CD4-positive, alpha-beta T cell treated with Interferon alpha-2 for 1 hour (primary cell): ENCODE measurements around the gene SPINK8.
"Not testable (repeated sequence)": the region's sequence is repeated elsewhere in the genome, so short reads cannot be mapped to it uniquely, and the experiment has no call there.

ENCODE experiments used
- DNase-seq, 2 donors: peaks; one replicate each; pipeline ENCODE4 v3.0.0-alpha.2; 2020 to 2022

Gene SPINK8

DNA sequence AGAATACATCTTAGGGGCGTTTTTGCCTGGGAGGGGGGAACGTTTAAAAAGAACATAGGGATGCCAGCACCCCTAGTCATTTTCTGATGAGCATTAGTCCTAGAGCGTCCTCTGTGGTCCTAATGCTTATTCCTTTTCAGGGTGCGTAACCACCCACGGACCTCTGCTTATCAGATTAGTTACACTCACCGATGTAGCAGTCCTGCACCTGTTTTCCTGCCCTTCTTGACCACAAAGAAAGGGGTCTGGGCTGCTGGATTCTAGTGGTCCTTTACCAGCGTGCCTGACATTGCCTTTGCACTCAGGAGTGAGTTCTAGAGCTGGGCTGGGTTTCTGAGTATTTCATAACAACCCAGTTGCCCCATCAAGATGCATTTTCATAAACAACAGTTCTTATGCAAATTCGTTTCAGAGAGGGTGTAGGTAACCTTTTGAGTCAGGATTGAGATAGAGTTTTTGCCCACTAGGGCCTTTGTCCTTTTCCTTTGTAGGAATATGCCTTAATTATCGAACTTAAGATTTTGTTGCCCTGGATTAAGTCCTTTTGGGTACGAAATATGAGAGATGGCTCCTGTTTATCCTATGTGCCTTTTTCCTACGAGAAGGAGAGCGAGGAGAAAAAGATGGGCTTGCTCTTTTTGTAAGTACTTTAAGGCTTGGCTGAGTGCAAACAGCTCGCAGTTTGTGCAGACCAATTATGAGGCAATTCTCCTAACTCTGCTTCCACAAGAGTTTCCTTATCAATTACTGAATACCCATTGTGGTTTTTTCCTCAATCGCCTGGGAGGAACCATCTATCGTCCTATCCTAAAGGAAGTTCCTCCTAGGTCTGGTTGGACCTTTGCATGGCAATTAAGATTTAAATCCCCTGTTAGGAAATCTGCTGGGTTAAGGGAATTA lies at the start of gene SPINK8:
Gene SPINK8, minus strand, starts transcription at position 316 of the 900 bp plus-strand sequence. CDS start 5,320 bp downstream, outside the sequence.
- DNase-seq = not testable (repeated sequence)

DNA sequence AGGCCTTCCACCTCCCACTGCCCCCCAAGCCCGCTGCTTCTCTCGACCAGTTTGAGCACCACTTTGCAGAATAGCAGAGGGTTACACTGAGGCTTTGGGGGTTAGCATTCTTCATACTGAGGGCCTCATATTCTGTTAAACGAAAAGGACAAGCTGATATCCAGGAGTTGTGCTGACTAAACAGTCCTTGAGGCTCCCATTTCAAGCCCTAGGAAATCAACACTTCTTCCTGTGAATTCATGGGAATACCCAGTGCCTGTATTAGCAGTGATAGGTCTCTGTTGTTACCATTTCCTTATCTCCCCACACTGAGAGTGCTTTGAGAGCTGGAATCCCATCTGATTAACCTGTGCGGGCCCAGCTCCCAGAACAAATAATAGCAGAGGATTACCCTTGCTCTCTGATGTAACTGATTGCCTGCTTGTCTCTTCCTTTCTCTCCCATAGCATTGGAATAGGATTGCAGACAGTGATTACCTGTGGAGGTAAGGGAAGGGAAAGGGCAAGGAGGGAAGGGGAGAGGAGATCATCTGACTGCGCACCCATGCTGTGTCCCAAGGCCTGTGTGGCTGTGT lies 39.5 kb upstream of the SPINK8 start:
- no peak for DNase-seq

- no peak for DNase-seq
Measured at GRCh38 chr3:48372377-48372770, 38.9 kb upstream of the SPINK8 start.

DNA sequence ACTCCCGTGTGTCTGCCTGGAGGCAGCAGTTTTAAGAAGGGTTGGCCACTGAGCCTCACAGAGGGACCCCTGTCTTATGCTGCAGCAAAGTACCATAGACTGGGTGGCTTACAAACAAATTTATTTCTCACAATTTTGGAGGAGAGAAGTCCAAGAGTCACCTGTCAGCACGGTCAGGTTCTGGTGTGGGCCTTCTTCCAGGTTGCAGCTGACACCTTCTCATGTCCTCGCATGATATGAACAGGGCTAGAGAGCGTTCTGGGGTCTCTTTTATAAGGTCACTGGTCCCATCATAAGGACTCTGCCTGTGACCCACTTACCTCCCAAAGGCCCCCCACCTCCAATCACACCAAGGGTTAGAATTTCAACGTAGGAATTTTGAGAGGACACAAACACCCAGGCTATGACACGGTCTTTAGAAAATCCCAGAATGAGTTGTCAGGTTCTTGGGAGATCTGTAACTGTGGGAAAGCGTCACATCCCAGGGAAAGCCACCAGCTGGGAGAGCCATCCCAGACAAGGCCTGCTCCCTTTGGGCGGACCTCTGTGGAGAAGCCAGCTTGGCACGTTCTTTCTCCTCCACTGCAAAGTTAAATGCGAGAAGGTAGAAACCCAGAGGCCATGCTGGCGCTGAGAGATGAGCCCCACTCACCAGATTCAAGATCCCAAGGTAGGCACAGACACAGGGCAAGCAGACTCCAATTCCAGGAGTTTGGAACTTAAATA lies 38.4 kb upstream of the SPINK8 start, which contains the start of gene FBXW12:
Gene FBXW12, plus strand, starts transcription at position 569 of the 726 bp plus-strand sequence. CDS start 549 bp downstream, outside the sequence.
- DNase-seq = no peak

GRCh38 chr3:48370333-48370713 lies 36.9 kb upstream of the SPINK8 start:
- DNase-seq = no peak

GRCh38 chr3:48369693-48370332 lies 36.4 kb upstream of the SPINK8 start:
- no peak for DNase-seq

DNA sequence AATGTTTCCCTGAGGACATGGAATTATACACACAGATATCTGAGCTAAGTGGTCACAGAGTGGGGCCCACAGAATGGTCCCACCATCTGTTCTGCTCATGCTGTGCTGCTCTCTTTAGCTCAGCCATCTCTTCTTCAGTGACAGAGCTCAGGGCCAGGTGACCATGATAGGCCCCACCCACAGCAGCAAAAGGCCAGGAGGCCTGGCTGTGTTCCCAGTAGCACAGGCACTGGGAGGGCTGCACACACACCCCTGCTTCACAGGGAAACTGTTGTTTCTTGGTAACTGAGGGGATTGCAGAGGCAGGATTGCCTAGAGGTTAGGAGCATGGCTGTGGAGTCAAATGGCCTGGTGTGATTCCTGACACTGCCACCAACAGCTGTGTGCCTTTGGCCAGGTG lies 33.7 kb upstream of the SPINK8 start:
- no peak for DNase-seq

DNA sequence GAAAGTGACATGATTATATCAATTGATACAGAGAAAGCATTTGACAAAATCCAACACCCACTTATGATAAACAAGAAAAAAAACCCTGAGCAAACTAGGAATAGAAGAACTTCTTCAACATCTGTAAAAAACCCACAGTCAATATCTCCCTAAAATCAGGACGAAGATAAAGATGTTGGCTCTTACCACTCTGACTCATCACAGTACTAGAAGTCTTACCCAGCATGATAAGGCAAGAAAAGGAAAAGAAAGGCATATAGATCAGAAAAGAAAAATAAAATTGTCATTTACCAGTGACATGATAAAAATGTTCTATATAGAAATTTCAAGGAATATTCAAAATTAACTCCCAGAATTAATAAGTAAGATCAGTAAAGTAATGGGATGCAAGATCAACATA lies 31.4 kb upstream of the SPINK8 start:
- no peak for DNase-seq

DNA sequence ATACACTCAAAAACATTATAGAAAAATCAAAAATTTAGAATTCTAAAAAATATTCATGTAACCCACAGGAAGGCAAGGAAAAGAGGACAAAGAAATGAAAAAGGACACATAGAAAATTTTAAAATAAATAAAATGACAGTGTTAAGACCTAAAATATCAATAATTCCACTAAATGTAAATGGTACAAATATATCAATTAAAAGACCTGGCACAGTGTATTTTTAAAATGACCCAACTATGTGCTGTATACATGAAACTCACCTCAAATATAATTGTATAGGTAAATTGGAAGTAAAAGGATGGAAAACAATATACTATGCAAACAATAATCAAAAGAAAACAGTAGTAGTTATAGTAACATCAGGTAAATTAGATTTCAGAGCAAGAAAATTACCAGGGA lies 28.5 kb upstream of the SPINK8 start:
- DNase-seq = no peak

GRCh38 chr3:48356419-48356818 lies 23.0 kb upstream of the SPINK8 start:
- DNase-seq = no peak

- no peak for DNase-seq
Measured at GRCh38 chr3:48353987-48354386, 20.5 kb upstream of the SPINK8 start.

DNA sequence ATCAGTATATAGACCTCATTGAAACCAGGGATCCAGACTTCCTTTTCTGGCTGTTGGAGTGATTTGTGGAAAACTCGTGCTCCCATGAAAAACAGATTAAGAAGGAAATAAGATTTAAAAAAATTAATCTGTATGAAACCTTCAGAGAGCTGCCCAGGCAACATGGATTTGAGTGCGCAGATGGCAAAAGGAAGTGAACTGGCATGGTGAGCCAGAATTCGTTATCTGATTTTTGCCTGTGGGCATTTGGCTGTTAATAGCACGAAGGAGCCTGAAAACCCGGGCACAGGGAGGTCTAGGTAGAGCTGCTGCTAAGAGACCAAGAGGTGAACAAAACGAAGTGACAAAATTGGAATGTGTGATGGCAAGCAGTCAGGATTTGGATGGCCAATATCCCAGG lies 19.1 kb upstream of the SPINK8 start:
- no peak for DNase-seq

- no peak for DNase-seq
Measured at GRCh38 chr3:48347500-48347899, 14.0 kb upstream of the SPINK8 start.

DNA sequence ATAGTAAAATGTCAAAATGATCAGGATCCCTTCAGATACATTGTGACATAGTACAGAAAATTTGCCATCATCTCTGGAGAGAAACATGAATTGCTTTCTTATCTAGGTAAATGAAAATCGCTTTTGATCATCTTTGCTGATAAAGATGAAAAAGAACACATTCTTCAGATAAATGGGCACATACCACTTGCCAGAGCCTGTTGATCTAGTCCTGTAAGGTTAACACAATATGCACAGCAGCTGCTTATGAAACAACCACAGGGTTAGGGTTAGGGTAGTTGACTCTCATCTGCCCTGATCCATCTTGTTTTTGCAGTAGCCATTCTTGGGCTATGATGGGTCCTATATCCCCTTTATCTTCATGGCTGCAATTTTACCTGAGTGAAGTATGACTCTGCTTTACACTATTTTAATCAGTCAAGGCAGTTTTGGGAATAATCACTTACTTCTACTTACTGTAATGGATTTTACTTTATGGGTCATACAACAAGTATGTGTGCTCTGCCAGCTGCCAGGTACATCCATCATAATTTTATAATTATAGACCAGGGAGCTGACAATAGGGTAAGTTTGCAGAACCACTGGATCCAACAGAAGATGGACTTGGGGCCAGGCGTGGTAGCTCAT lies 12.6 kb upstream of the SPINK8 start:
- no peak for DNase-seq

GRCh38 chr3:48344867-48345507 lies 11.5 kb upstream of the SPINK8 start:
- no peak for DNase-seq

- DNase-seq = no peak
Measured at GRCh38 chr3:48343432-48343831, 10.0 kb upstream of the SPINK8 start.

DNA sequence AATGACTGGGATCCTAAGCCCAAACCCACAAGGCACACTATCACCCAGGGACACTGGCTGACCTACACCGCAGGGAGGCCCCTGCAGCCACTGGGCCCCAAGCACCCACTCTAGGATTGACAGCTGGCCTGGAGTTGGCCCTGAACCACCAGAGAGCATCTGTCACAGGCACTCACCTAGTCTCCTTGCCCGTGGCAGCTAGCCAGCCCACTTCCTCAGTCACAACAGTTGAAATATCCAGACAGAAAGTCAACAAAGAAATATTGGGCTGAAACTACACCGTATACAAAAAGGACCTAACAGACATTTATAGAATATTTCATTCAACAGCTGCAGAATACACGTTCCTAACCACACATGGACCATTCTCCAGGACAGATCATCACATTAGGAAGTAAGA lies 5.2 kb upstream of the SPINK8 start:
- DNase-seq = no peak

GRCh38 chr3:48337536-48337935 lies 4.1 kb upstream of the SPINK8 start:
- DNase-seq = not testable (repeated sequence)

DNA sequence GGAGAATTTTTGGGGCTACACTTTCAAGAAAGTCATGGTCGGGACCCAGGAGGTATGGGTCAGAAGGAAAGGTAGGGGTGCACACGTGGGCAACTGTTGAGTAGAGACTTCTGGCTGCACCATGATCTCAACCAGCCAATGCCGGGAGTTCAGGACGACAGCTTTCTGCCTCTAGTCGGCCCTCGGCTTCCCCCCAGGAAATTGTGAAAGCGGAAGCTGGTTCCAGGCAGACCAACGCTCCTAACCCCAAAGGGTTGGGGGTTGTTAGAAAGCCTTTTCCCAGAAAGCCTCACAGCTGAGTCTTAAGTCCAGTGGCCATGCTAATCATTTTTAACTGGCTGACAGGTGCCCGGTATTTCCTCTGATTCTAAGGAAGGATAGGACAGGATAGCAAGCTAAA lies 1.8 kb upstream of the SPINK8 start:
- peak in 1 of 2 donors; percentile 6 for DNase-seq

GRCh38 chr3:48334605-48335004 lies 1.1 kb upstream of the SPINK8 start:
- DNase-seq = no peak

GRCh38 chr3:48331706-48332435 lies 1.6 kb downstream of the SPINK8 start:
- DNase-seq = not testable (repeated sequence)
